Hepatocyte (in vitro differentiated cells): ENCODE results near the gene ING4. TPM values are rescaled to one million over a fixed set of nuclear protein-coding genes. Genes with fewer than 3 reads are reported as not detected.
A peak's percentile ranks its signal among the peaks of the same experiment; 100 is the strongest.

Experiments
- DNase-seq: peaks from one replicate; pipeline ENCODE4 v3.0.0-alpha.2; 2016; ENCODE audit warnings: low spot score
- H2AFZ ChIP-seq: fragments of 200-600 bp; sonication (generic); 2 replicates; pipeline ENCODE4 v1.6.0; 2016; ENCODE audit warnings: antibody characterized with exemption, mild to moderate bottlenecking
- H3K27ac ChIP-seq: fragments of 200-600 bp; sonication (generic); 2 replicates; pipeline ENCODE4 v1.5.1; 2016; ENCODE audit warnings: mild to moderate bottlenecking
- H3K27me3 ChIP-seq: fragments of 200-600 bp; sonication (generic); 2 replicates; pipeline ENCODE4 v1.6.1; 2016
- H3K36me3 ChIP-seq: fragments of 200-600 bp; sonication (generic); replicated peaks from 2 replicates; pipeline ENCODE4 v1.5.1; 2016; ENCODE audit warnings: low read depth; ENCODE audit not compliant: insufficient read depth
- H3K4me1 ChIP-seq: fragments of 200-600 bp; sonication (generic); 2 replicates; pipeline ENCODE4 v1.5.1; 2016; ENCODE audit warnings: mild to moderate bottlenecking, moderate library complexity; ENCODE audit not compliant: insufficient read depth
- H3K4me2 ChIP-seq: fragments of 200-600 bp; sonication (generic); 2 replicates; pipeline ENCODE4 v1.6.0; 2016
- H3K4me3 ChIP-seq: fragments of 200-600 bp; sonication (generic); 2 replicates; pipeline ENCODE4 v1.5.1; 2016; ENCODE audit warnings: mild to moderate bottlenecking
- H3K79me2 ChIP-seq: fragments of 200-600 bp; sonication (generic); 2 replicates; pipeline ENCODE4 v1.6.0; 2017; ENCODE audit warnings: mild to moderate bottlenecking
- H3K9me2 ChIP-seq: fragments of 200-600 bp; sonication (generic); replicated peaks from 2 replicates; pipeline ENCODE4 v1.6.0; 2017; ENCODE audit warnings: mild to moderate bottlenecking; ENCODE audit not compliant: insufficient read depth
- H3K9me3 ChIP-seq: fragments of 200-600 bp; sonication (generic); 2 replicates; pipeline ENCODE4 v1.5.1; 2016; ENCODE audit warnings: low read depth, mild to moderate bottlenecking
- H4K20me1 ChIP-seq: fragments of 200-600 bp; sonication (generic); 2 replicates; pipeline ENCODE4 v1.6.0; 2016; ENCODE audit warnings: mild to moderate bottlenecking; ENCODE audit not compliant: insufficient read depth, poor library complexity, severe bottlenecking
- EZH2 ChIP-seq: fragments of 200-600 bp; sonication (generic); IDR thresholded peaks from 2 replicates; pipeline ENCODE4 v1.6.1; 2016; ENCODE audit warnings: antibody characterized with exemption, mild to moderate bottlenecking, borderline replicate concordance
- WGBS: methylation state at CpG from one replicate; pipeline ENCODE4 v1.1.6; 2016; ENCODE audit warnings: low lambda C conversion rate; ENCODE audit errors: missing lambda C conversion rate; 5-methylcytosine and 5-hydroxymethylcytosine counted together
- polyA plus RNA-seq: library from polyadenylated mRNA; unstranded; fragments of >200 nt; fragmentation: Nextera tagmentation; extraction: Ambion mirVana; gene quantifications from 2 replicates; pipeline ENCODE4 v1.2.1, GENCODE V29; 2016
- small RNA-seq: library from RNA; depleted of rRNA; stranded (forward); fragments of <200 nt; gene quantifications from one replicate; pipeline ENCODE3, GENCODE V24; 2014
- total RNA-seq: library from RNA; depleted of rRNA; stranded (reverse); fragments of >200 nt; gene quantifications from 2 replicates; pipeline ENCODE4 v1.2.3, GENCODE V29; 2014

Gene ING4
- total and polyA plus RNA-seq, 2 experiments from 2014 or later, result 38.9 to 39.7 TPM

- Histone ChIP-seq H4K20me1 (peaks cover 44% of the 10 kb centered on the region), H3K27ac (peak overlapping the region; percentile 23), H3K4me3 (no peak overlapping the region), H3K4me2 (peak overlapping the region; percentile 92), H3K9me3 (no peaks in the 10 kb centered on the region), H3K9me2 (no peaks in the 10 kb centered on the region), H3K4me1 (peaks cover 29% of the 10 kb centered on the region), H3K36me3 (no peaks in the 10 kb centered on the region), H2AFZ (no peak overlapping the region), H3K79me2 (peaks cover 88% of the 10 kb centered on the region), H3K27me3 (no peaks in the 10 kb centered on the region)
- WGBS, result 79% methylated on average over 3 of the region's 3 CpGs
- DNase-seq, result no peak
- TF ChIP-seq EZH2, result no peak
These were observed 60.4 kb downstream of the ING4 start for GRCh38 chr12:6602526-6602925.

Small RNAs within 50 kb of the gene (small RNA-seq; reads per million reads assigned to genes)
- not detected for gene RNU6-781P

Other genes starting within 250 kb of the ING4 start
- not detected in 2 replicates for gene CD27, start 218.2 kb downstream of the ING4 start, total RNA-seq
- 0.15 and 0.44 TPM in 2 replicates for gene CD27, start 218.2 kb downstream of the ING4 start, polyA plus RNA-seq
- gene TAPBPL, start 211.1 kb downstream of the ING4 start, total RNA-seq, result 8.2 and 11.7 TPM in 2 replicates
- gene TAPBPL, start 211.1 kb downstream of the ING4 start, polyA plus RNA-seq, result 9.7 and 10.8 TPM in 2 replicates
- 0.88 and 5.0 TPM in 2 replicates for gene VAMP1, start 192.4 kb downstream of the ING4 start, total RNA-seq
- 5.9 and 8.0 TPM in 2 replicates for gene VAMP1, start 192.4 kb downstream of the ING4 start, polyA plus RNA-seq
- 57.4 and 81.6 TPM in 2 replicates for gene MRPL51, start 169.9 kb downstream of the ING4 start, total RNA-seq
- 231 and 267 TPM in 2 replicates for gene MRPL51, start 169.9 kb downstream of the ING4 start, polyA plus RNA-seq
- gene NCAPD2, start 169.0 kb downstream of the ING4 start, total RNA-seq, result 26.7 and 31.4 TPM in 2 replicates
- gene NCAPD2, start 169.0 kb downstream of the ING4 start, polyA plus RNA-seq, result 13.7 and 17.4 TPM in 2 replicates
- 1,719 and 1,827 TPM in 2 replicates for gene GAPDH, start 128.6 kb downstream of the ING4 start, total RNA-seq
- 2,607 and 2,708 TPM in 2 replicates for gene GAPDH, start 128.6 kb downstream of the ING4 start, polyA plus RNA-seq
- 5.4 and 7.5 TPM in 2 replicates for gene IFFO1, start 107.1 kb downstream of the ING4 start, total RNA-seq
- gene IFFO1, start 107.1 kb downstream of the ING4 start, polyA plus RNA-seq, result 11.2 and 15.2 TPM in 2 replicates
- 36.1 and 40.3 TPM in 2 replicates for gene NOP2, start 94.8 kb downstream of the ING4 start, total RNA-seq
- 37.8 and 38.1 TPM in 2 replicates for gene NOP2, start 94.8 kb downstream of the ING4 start, polyA plus RNA-seq
- 181 and 211 TPM in 2 replicates for gene CHD4, start 55.7 kb downstream of the ING4 start, total RNA-seq
- gene CHD4, start 55.7 kb downstream of the ING4 start, polyA plus RNA-seq, result 74.1 and 108 TPM in 2 replicates
- 0.60 and 1.0 TPM in 2 replicates for gene LPAR5, start 27.2 kb downstream of the ING4 start, total RNA-seq
- 0.34 and 2.0 TPM in 2 replicates for gene LPAR5, start 27.2 kb downstream of the ING4 start, polyA plus RNA-seq
- gene ACRBP, start 15.7 kb downstream of the ING4 start, total RNA-seq, result 0.20 and 0.68 TPM in 2 replicates
- gene ACRBP, start 15.7 kb downstream of the ING4 start, polyA plus RNA-seq, result 0.62 and 1.8 TPM in 2 replicates
- gene ZNF384, start 26.3 kb upstream of the ING4 start, total RNA-seq, result 33.8 and 34.5 TPM in 2 replicates
- 35.8 and 41.8 TPM in 2 replicates for gene ZNF384, start 26.3 kb upstream of the ING4 start, polyA plus RNA-seq
- 0.16 and 0.17 TPM in 2 replicates for gene PIANP, start 37.7 kb upstream of the ING4 start, total RNA-seq
- gene PIANP, start 37.7 kb upstream of the ING4 start, polyA plus RNA-seq, result 0.95 and 1.0 TPM in 2 replicates
- gene COPS7A, start 60.9 kb upstream of the ING4 start, total RNA-seq, result 46.9 and 56.7 TPM in 2 replicates
- gene COPS7A, start 60.9 kb upstream of the ING4 start, polyA plus RNA-seq, result 65.2 and 73.6 TPM in 2 replicates
- gene MLF2, start 90.0 kb upstream of the ING4 start, total RNA-seq, result 210 and 241 TPM in 2 replicates
- gene MLF2, start 90.0 kb upstream of the ING4 start, polyA plus RNA-seq, result 508 and 535 TPM in 2 replicates
- 179 and 180 TPM in 2 replicates for gene PTMS, start 103.2 kb upstream of the ING4 start, total RNA-seq
- 282 and 315 TPM in 2 replicates for gene PTMS, start 103.2 kb upstream of the ING4 start, polyA plus RNA-seq
- 0.52 and 0.70 TPM in 2 replicates for gene LAG3, start 109.4 kb upstream of the ING4 start, total RNA-seq
- gene LAG3, start 109.4 kb upstream of the ING4 start, polyA plus RNA-seq, result 0.91 and 1.2 TPM in 2 replicates
- gene CD4, start 126.4 kb upstream of the ING4 start, total RNA-seq, result 2.4 and 2.7 TPM in 2 replicates
- 2.7 and 6.4 TPM in 2 replicates for gene CD4, start 126.4 kb upstream of the ING4 start, polyA plus RNA-seq
- gene GPR162, start 158.7 kb upstream of the ING4 start, total RNA-seq, result 1.2 and 2.3 TPM in 2 replicates
- gene GPR162, start 158.7 kb upstream of the ING4 start, polyA plus RNA-seq, result 2.3 and 6.2 TPM in 2 replicates
- 19.6 and 38.1 TPM in 2 replicates for gene P3H3, start 165.3 kb upstream of the ING4 start, total RNA-seq
- 38.6 and 47.3 TPM in 2 replicates for gene P3H3, start 165.3 kb upstream of the ING4 start, polyA plus RNA-seq
- gene GNB3, start 177.8 kb upstream of the ING4 start, total RNA-seq, result 1.6 and 2.6 TPM in 2 replicates
- gene GNB3, start 177.8 kb upstream of the ING4 start, polyA plus RNA-seq, result 10.2 and 19.1 TPM in 2 replicates
- gene CDCA3, start 188.2 kb upstream of the ING4 start, total RNA-seq, result 7.5 and 8.5 TPM in 2 replicates
- gene CDCA3, start 188.2 kb upstream of the ING4 start, polyA plus RNA-seq, result 18.2 and 20.6 TPM in 2 replicates
- gene USP5, start 189.0 kb upstream of the ING4 start, total RNA-seq, result 60.5 and 61.6 TPM in 2 replicates
- gene USP5, start 189.0 kb upstream of the ING4 start, polyA plus RNA-seq, result 73.7 and 78.9 TPM in 2 replicates
- gene TPI1, start 204.4 kb upstream of the ING4 start, total RNA-seq, result 571 and 614 TPM in 2 replicates
- 891 and 918 TPM in 2 replicates for gene TPI1, start 204.4 kb upstream of the ING4 start, polyA plus RNA-seq
- 10.8 and 14.1 TPM in 2 replicates for gene SPSB2, start 210.2 kb upstream of the ING4 start, total RNA-seq
- 11.0 and 13.8 TPM in 2 replicates for gene SPSB2, start 210.2 kb upstream of the ING4 start, polyA plus RNA-seq
- gene LRRC23, start 241.7 kb upstream of the ING4 start, total RNA-seq, result 8.2 and 9.3 TPM in 2 replicates
- 9.9 and 12.9 TPM in 2 replicates for gene LRRC23, start 241.7 kb upstream of the ING4 start, polyA plus RNA-seq